Muscle layer of duodenum (tissue), 2 donors: ENCODE measurements around the gene FOS.

Experiments
- H3K27ac ChIP-seq: one replicate; pipeline ENCODE4 v1.7.0; 2013; ENCODE audit warnings: mild to moderate bottlenecking, low read length
- H3K27me3 ChIP-seq: one replicate; pipeline ENCODE4 v1.7.0; 2013; ENCODE audit warnings: low read depth, mild to moderate bottlenecking, control low read depth, low read length
- H3K36me3 ChIP-seq, 2 donors: one replicate each; pipeline ENCODE4 v1.7.0; 2013; ENCODE audit warnings: low read length in 2 of 2, control low read depth in 1 of 2, mild to moderate bottlenecking in 1 of 2; ENCODE audit not compliant: insufficient read depth in 2 of 2, control insufficient read depth in 1 of 2
- H3K4me1 ChIP-seq, 2 donors: one replicate each; pipeline ENCODE4 v1.7.0; 2013; ENCODE audit warnings: low read length in 2 of 2, mild to moderate bottlenecking in 2 of 2, control low read depth in 1 of 2, moderate library complexity in 1 of 2; ENCODE audit not compliant: insufficient read depth in 2 of 2, control insufficient read depth in 1 of 2
- H3K4me3 ChIP-seq, 2 donors: one replicate each; pipeline ENCODE4 v1.7.0; 2013; ENCODE audit warnings: low read length in 2 of 2, low read depth in 1 of 2, mild to moderate bottlenecking in 1 of 2
- H3K9me3 ChIP-seq, 2 donors: one replicate each; pipeline ENCODE4 v1.7.0; 2013; ENCODE audit warnings: low read length in 2 of 2, control low read depth in 1 of 2, mild to moderate bottlenecking in 1 of 2; ENCODE audit not compliant: control insufficient read depth in 1 of 2
- donor health status: healthy.

FOS gene

DNA sequence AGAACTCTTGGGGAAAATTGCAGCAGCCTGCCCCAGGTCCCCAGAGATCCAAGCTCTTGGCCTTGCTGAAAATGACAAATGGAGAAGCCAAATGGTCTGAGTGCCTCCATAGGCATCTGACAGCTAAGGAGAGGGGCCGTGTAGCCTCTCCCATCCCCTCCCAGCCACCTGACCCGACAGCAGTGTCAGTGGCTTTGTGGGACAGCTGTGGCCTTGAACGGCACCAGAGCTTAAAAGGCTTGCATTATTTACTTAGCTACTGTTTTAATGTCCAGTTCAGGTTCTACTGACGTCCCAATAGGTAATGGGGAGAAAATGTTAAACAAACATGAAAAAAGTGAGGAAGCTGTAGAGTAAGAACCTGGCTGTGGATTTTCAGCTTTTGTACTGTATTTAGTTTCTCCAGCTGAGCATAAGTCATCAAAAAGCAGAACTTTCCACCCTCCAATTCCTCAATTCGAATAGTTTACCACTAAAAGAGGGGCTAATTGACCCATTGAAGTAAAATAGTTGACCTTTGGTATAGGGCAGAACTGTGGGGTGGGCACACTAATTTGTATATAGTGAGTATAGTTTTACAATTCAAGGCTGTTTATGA is 50.0 kb downstream of the FOS start:
- Histone ChIP-seq H3K27ac (no peak overlapping the region), H3K9me3 (no peaks in the 10 kb centered on the region), H3K36me3 (no peaks in the 10 kb centered on the region), H3K4me3 (no peak overlapping the region), H3K27me3 (no peaks in the 10 kb centered on the region), H3K4me1 (no peaks in the 10 kb centered on the region)

DNA sequence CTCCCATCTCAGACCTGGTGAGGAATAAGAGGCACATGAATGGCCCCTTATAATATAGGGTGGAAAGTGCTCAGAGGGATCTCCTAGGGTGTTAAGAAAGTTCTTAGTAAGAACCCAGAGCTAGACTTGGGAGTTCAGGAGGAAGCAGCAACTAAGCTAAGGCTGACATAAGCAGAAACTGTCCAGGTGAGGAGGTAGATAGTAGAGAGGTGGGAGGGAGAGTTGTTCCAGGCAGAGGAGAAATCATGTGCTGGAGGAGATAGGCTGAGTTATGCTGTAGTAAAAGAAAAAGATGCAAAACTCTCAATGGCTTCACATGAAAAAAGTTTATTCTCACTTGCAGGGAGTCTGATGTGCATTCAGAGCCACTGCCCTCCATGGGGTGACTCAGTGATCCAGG is 50.7 kb downstream of the FOS start:
- H3K27me3 ChIP-seq = no peaks in the 10 kb centered on the region
- H3K27ac ChIP-seq = no peak overlapping the region
- no peaks in the 10 kb centered on the region for H3K4me1 ChIP-seq
- H3K4me3 ChIP-seq = no peak overlapping the region
- no peaks in the 10 kb centered on the region for H3K36me3 ChIP-seq
- no peaks in the 10 kb centered on the region for H3K9me3 ChIP-seq

DNA sequence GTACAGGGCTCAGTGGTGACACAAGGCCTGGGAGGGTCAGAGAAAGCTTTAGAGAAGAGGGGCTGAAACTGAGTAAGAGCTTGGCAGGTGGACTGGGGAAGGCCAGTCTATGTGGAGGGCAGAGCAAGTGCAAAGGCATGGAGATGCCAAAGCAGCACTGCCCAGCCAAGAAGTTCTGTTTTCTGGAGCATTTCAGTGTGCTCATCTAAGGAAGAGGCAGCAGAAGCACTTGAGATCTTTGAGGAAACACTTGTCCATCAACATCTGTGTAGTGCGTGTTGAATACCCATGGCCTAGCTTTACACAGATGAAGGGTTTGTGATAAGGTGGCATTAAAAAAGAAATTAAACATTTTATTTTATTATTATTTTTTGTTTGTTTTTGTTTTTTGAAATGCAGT is 52.8 kb downstream of the FOS start:
- Histone ChIP-seq H3K36me3 (no peaks in the 10 kb centered on the region), H3K27ac (no peak overlapping the region)

More for the DNA sequence above, 52.8 kb downstream of the FOS start:
- H3K27me3 ChIP-seq = no peaks in the 10 kb centered on the region
- H3K4me1 ChIP-seq = peaks cover 0 to 4% of the 10 kb centered on the region in 2 donors
- H3K9me3 ChIP-seq = no peaks in the 10 kb centered on the region
- no peak overlapping the region for H3K4me3 ChIP-seq
